HEK293 (cell line): Measurements from ENCODE around the gene FRRS1L.

Experiments used
- CTCF ChIA-PET: fragments of 350-600 bp; formaldehyde crosslinking; extraction: SDS; loops from one replicate; lab custom pipeline; 2021; ENCODE audit warnings: antibody characterized with exemption; lab: Yijun Ruan, JAX
- POLR2A ChIA-PET: fragments of 300-600 bp; formaldehyde crosslinking; extraction: SDS; loops from one replicate; lab custom pipeline; 2020; ENCODE audit warnings: antibody characterized with exemption, inconsistent platforms; lab: Yijun Ruan, JAX
- H3K27ac ChIP-seq: fragments of 200-500 bp; sonication (Bioruptor generic); 2 replicates; pipeline ENCODE4 v1.5.1; 2014; ENCODE audit warnings: low read depth, low read length, control low read depth, inconsistent platforms; ENCODE audit errors: extremely low read depth
- H3K36me3 ChIP-seq, 2 experiments: fragments of 200-500 bp in 1 of 2; sonication (Bioruptor generic) in 1 of 2; 1 replicate in 1 of 2; 2 replicates in 1 of 2; pipeline ENCODE4 v1.5.1; 2014 to 2017; ENCODE audit warnings: inconsistent platforms in 2 of 2, low read length in 2 of 2; ENCODE audit not compliant: control insufficient read depth in 2 of 2, insufficient read depth in 1 of 2
- H3K4me1 ChIP-seq: fragments of 200-500 bp; sonication (Bioruptor generic); 2 replicates; pipeline ENCODE4 v1.5.1; 2014; ENCODE audit warnings: mild to moderate bottlenecking, low read length, inconsistent platforms; ENCODE audit not compliant: control insufficient read depth, insufficient read depth
- H3K4me3 ChIP-seq: 2 replicates; pipeline ENCODE4 v1.5.1; 2011; ENCODE audit warnings: low read depth, mild to moderate bottlenecking, control low read depth, low read length, moderate library complexity
- H3K9me3 ChIP-seq: fragments of 200-500 bp; sonication (Bioruptor generic); 2 replicates; pipeline ENCODE4 v1.5.1; 2014; ENCODE audit warnings: low read depth, low read length, inconsistent platforms; ENCODE audit not compliant: control insufficient read depth, insufficient read depth
- FEZF1 ChIP-seq: fragments of 450-650 bp; formaldehyde crosslinking; IDR thresholded peaks from 2 replicates; pipeline ENCODE4 v1.5.1; 2016; ENCODE audit warnings: missing biosample characterization, missing genetic modification characterization
- GLIS1 ChIP-seq: fragments of 450-650 bp; formaldehyde crosslinking; IDR thresholded peaks from 2 replicates; pipeline ENCODE4 v1.5.1; 2016; ENCODE audit warnings: missing biosample characterization, missing genetic modification characterization
- KLF7 ChIP-seq: fragments of 450-650 bp; formaldehyde crosslinking; IDR thresholded peaks from 2 replicates; pipeline ENCODE4 v1.5.1; 2016; ENCODE audit warnings: missing biosample characterization, missing genetic modification characterization, borderline replicate concordance
- MZF1 ChIP-seq: fragments of 450-650 bp; formaldehyde crosslinking; IDR thresholded peaks from 2 replicates; pipeline ENCODE4 v1.5.1; 2017; ENCODE audit warnings: missing biosample characterization, missing genetic modification characterization, borderline replicate concordance
- PRDM1 ChIP-seq: fragments of 450-650 bp; formaldehyde crosslinking; IDR thresholded peaks from 2 replicates; pipeline ENCODE4; 2016; ENCODE audit warnings: missing biosample characterization, missing genetic modification characterization
- SP3 ChIP-seq: fragments of 450-650 bp; formaldehyde crosslinking; IDR thresholded peaks from 2 replicates; pipeline ENCODE4 v1.5.1; 2016; ENCODE audit warnings: missing biosample characterization, missing genetic modification characterization
- ZBTB44 ChIP-seq: fragments of 450-650 bp; IDR thresholded peaks from 2 replicates; pipeline ENCODE4 v1.5.1; 2018; ENCODE audit warnings: missing biosample characterization, mild to moderate bottlenecking, missing genetic modification characterization
- ZEB2 ChIP-seq: fragments of 450-650 bp; formaldehyde crosslinking; IDR thresholded peaks from 2 replicates; pipeline ENCODE4 v1.5.1; 2016; ENCODE audit warnings: missing biosample characterization, missing genetic modification characterization
- ZFP3 ChIP-seq: fragments of 450-650 bp; formaldehyde crosslinking; IDR thresholded peaks from 2 replicates; pipeline ENCODE4 v1.5.1; 2016; ENCODE audit warnings: low read depth, missing biosample characterization, missing genetic modification characterization
- ZNF133 ChIP-seq: fragments of 450-650 bp; formaldehyde crosslinking; IDR thresholded peaks from 2 replicates; pipeline ENCODE4 v1.5.1; 2016; ENCODE audit warnings: missing biosample characterization, missing genetic modification characterization
- ZNF146 ChIP-seq: fragments of 450-650 bp; formaldehyde crosslinking; IDR thresholded peaks from 2 replicates; pipeline ENCODE4 v1.5.1; 2016; ENCODE audit warnings: missing biosample characterization, missing genetic modification characterization
- ZNF148 ChIP-seq: fragments of 450-650 bp; formaldehyde crosslinking; IDR thresholded peaks from 2 replicates; pipeline ENCODE4 v1.5.0; 2017; ENCODE audit warnings: missing biosample characterization, missing genetic modification characterization, borderline replicate concordance
- ZNF155 ChIP-seq: fragments of 450-650 bp; formaldehyde crosslinking; IDR thresholded peaks from 2 replicates; pipeline ENCODE4 v1.5.1; 2016; ENCODE audit warnings: missing biosample characterization, missing genetic modification characterization
- ZNF157 ChIP-seq: fragments of 450-650 bp; formaldehyde crosslinking; IDR thresholded peaks from 2 replicates; pipeline ENCODE4 v1.5.1; 2016; ENCODE audit warnings: missing biosample characterization, missing genetic modification characterization
- ZNF169 ChIP-seq: fragments of 450-650 bp; formaldehyde crosslinking; IDR thresholded peaks from 2 replicates; pipeline ENCODE4 v1.5.1; 2016; ENCODE audit warnings: missing biosample characterization, missing genetic modification characterization
- ZNF302 ChIP-seq: fragments of 450-650 bp; formaldehyde crosslinking; IDR thresholded peaks from 2 replicates; pipeline ENCODE4 v1.5.1; 2016; ENCODE audit warnings: missing biosample characterization, missing genetic modification characterization, low read depth
- ZNF501 ChIP-seq: fragments of 450-650 bp; formaldehyde crosslinking; IDR thresholded peaks from 2 replicates; pipeline ENCODE4 v1.5.1; 2016; ENCODE audit warnings: missing biosample characterization, missing genetic modification characterization
- TF ChIP-seq, protein P1 (sequence below): fragments of 450-650 bp; formaldehyde crosslinking; IDR thresholded peaks from 2 replicates; pipeline ENCODE4 v1.5.1; 2016; ENCODE audit warnings: missing biosample characterization, missing genetic modification characterization, borderline replicate concordance

The FRRS1L gene

GRCh38 chr9:109164042-109164441, 3.0 kb downstream of the FRRS1L start:
- Histone ChIP-seq H3K4me1 (no peaks in the 10 kb centered on the region; the same call in 1 of the 2 replicates), H3K4me3 (no peak overlapping the region), H3K36me3 (no peaks in the 10 kb centered on the region), H3K9me3 (no peaks in the 10 kb centered on the region), H3K27ac (no peak overlapping the region)
- TF ChIP-seq ZNF146 (tag by site-specific recombination) (no peak), GLIS1 (tag by site-specific recombination) (no peak), ZNF155 (tag by site-specific recombination) (no peak), ZNF133 (tag by site-specific recombination) (no peak), ZNF501 (no peak), ZNF157 (tag by site-specific recombination) (no peak), MZF1 (tag by site-specific recombination) (no peak), FEZF1 (tag by site-specific recombination) (no peak), KLF7 (tag by site-specific recombination) (no peak), ZNF148 (no peak), PRDM1 (tag by site-specific recombination) (no peak), SP3 (no peak), ZNF302 (tag by site-specific recombination) (no peak), ZEB2 (tag by site-specific recombination) (no peak), ZBTB44 (tag by site-specific recombination) (no peak), ZNF169 (tag by site-specific recombination) (no peak), ZFP3 (tag by site-specific recombination) (no peak)
- TF ChIP-seq, protein P1, sequence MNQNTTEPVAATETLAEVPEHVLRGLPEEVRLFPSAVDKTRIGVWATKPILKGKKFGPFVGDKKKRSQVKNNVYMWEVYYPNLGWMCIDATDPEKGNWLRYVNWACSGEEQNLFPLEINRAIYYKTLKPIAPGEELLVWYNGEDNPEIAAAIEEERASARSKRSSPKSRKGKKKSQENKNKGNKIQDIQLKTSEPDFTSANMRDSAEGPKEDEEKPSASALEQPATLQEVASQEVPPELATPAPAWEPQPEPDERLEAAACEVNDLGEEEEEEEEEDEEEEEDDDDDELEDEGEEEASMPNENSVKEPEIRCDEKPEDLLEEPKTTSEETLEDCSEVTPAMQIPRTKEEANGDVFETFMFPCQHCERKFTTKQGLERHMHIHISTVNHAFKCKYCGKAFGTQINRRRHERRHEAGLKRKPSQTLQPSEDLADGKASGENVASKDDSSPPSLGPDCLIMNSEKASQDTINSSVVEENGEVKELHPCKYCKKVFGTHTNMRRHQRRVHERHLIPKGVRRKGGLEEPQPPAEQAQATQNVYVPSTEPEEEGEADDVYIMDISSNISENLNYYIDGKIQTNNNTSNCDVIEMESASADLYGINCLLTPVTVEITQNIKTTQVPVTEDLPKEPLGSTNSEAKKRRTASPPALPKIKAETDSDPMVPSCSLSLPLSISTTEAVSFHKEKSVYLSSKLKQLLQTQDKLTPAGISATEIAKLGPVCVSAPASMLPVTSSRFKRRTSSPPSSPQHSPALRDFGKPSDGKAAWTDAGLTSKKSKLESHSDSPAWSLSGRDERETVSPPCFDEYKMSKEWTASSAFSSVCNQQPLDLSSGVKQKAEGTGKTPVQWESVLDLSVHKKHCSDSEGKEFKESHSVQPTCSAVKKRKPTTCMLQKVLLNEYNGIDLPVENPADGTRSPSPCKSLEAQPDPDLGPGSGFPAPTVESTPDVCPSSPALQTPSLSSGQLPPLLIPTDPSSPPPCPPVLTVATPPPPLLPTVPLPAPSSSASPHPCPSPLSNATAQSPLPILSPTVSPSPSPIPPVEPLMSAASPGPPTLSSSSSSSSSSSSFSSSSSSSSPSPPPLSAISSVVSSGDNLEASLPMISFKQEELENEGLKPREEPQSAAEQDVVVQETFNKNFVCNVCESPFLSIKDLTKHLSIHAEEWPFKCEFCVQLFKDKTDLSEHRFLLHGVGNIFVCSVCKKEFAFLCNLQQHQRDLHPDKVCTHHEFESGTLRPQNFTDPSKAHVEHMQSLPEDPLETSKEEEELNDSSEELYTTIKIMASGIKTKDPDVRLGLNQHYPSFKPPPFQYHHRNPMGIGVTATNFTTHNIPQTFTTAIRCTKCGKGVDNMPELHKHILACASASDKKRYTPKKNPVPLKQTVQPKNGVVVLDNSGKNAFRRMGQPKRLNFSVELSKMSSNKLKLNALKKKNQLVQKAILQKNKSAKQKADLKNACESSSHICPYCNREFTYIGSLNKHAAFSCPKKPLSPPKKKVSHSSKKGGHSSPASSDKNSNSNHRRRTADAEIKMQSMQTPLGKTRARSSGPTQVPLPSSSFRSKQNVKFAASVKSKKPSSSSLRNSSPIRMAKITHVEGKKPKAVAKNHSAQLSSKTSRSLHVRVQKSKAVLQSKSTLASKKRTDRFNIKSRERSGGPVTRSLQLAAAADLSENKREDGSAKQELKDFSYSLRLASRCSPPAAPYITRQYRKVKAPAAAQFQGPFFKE = no peak
- POLR2A ChIA-PET = no interaction called here
- CTCF ChIA-PET = interaction anchor here (1.8 kb wide), 1 partner anchor 19 kb away, joined by 6 read pairs; no protein-coding TSS in a partner anchor
